ENCODE measurements around the gene PGBD5. TPM values are rescaled to one million over a fixed set of nuclear protein-coding genes. Genes with fewer than 3 reads are reported as not detected.

PGBD5 gene
- polyA plus RNA-seq, 3 donors: 0.44 TPM; not detected in 2

DNA sequence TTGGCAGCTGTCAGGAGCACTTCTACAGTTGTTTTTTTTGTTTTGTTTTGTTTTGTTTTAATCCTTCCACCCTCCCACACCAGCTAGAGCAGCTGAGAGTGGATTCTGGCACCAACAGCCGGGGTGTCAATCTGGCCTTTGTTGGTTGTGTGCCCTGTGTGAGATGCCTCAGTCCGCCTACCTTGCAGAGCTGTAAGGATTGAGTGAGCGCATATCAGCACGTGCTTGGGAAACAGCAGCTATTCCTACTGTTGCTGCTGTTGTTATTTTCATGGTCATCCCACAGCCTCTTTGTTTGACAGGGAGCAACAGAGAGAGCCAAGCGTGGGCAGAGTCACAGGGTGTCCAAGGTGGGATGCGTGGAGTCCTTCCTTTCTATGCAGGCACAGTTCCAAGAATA, 50.4 kb downstream of the PGBD5 start:
- no peaks in the 10 kb centered on the region for H3K36me3 Mint-ChIP-seq
- 89% methylated on average over 5 of the region's 6 CpGs for WGBS (ENCODE audit: insufficient coverage)
- Histone ChIP-seq H3K9ac (ENCODE audit: insufficient read depth, low read length, poor library complexity, severe bottlenecking) (no peak overlapping the region), H3K27ac (ENCODE audit: low read depth in 1 of 2, low read length in 2 of 2) (no peak overlapping the region), H2AFZ (ENCODE audit: insufficient read depth, low read depth, low read length, poor library complexity, severe bottlenecking) (no peak overlapping the region), H3K27me3 (ENCODE audit: control insufficient read depth in 2 of 2, insufficient read depth in 2 of 2, low read length in 2 of 2) (no peaks in the 10 kb centered on the region), H4K20me1 (ENCODE audit: insufficient read depth, low read length) (no peaks in the 10 kb centered on the region), H3K4me3 (replicated peaks in 1 of 3; ENCODE audit: low read depth in 2 of 3, low read length in 3 of 3) (no peak overlapping the region), H3K4me1 (ENCODE audit: control insufficient read depth in 1 of 2, insufficient read depth in 2 of 2, low read length in 2 of 2) (no peaks in the 10 kb centered on the region), H3K9me3 (replicated peaks in 1 of 2; ENCODE audit: control insufficient read depth in 1 of 2, insufficient read depth in 1 of 2, low read length in 2 of 2) (peaks cover 13 to 19% of the 10 kb centered on the region in 2 donors), H3K36me3 (replicated peaks in 1 of 2; ENCODE audit: control insufficient read depth in 1 of 2, insufficient read depth in 2 of 2, low read length in 2 of 2) (no peaks in the 10 kb centered on the region), H3K4me2 (replicated peaks; ENCODE audit: extremely low read depth, low read length, poor library complexity, severe bottlenecking) (no peak overlapping the region), H3K79me2 (ENCODE audit: insufficient read depth, low read length) (no peaks in the 10 kb centered on the region)
- intact Hi-C loops (cut with micrococcal nuclease): no loop called here
- H3K27me3 Mint-ChIP-seq (ENCODE audit: low read depth in 3 of 3): peaks cover 8 to 14% (median 10%) of the 10 kb centered on the region in 3 donors
- no peaks in the 10 kb centered on the region for H3K4me1 Mint-ChIP-seq
- no peak overlapping the region for H3K27ac Mint-ChIP-seq
- no peak overlapping the region for H3K4me3 Mint-ChIP-seq
- DNase-seq: no peak
- peaks cover 9 to 17% (median 13%) of the 10 kb centered on the region in 7 donors for H3K9me3 Mint-ChIP-seq
- TF ChIP-seq, protein P1, sequence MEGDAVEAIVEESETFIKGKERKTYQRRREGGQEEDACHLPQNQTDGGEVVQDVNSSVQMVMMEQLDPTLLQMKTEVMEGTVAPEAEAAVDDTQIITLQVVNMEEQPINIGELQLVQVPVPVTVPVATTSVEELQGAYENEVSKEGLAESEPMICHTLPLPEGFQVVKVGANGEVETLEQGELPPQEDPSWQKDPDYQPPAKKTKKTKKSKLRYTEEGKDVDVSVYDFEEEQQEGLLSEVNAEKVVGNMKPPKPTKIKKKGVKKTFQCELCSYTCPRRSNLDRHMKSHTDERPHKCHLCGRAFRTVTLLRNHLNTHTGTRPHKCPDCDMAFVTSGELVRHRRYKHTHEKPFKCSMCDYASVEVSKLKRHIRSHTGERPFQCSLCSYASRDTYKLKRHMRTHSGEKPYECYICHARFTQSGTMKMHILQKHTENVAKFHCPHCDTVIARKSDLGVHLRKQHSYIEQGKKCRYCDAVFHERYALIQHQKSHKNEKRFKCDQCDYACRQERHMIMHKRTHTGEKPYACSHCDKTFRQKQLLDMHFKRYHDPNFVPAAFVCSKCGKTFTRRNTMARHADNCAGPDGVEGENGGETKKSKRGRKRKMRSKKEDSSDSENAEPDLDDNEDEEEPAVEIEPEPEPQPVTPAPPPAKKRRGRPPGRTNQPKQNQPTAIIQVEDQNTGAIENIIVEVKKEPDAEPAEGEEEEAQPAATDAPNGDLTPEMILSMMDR (IDR thresholded peaks at IDR 0.05): no peak

DNA sequence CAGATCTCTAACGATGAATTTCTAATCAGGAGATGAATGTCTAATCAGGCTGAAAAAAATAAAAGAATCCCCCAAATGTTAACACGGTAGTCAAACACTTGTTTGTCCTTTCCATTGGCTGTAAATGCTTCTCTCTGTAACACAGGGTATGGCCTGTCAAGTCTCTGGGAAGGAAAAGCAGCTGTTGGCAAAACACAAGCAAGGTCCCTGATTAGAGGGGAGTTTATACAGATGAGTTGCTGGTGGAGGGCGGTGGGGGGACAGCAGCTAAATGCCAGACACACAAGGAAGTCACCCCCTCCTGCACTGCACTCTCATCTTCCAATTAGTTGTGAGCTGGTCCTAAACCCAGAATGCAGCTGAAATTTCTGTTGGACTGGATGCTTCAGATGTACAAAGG, 51.0 kb downstream of the PGBD5 start:
- Mint-ChIP-seq H3K9me3 (peaks cover 9 to 17% (median 13%) of the 10 kb centered on the region in 7 donors), H3K27ac (no peak overlapping the region), H3K36me3 (no peaks in the 10 kb centered on the region), H3K4me1 (no peaks in the 10 kb centered on the region), H3K27me3 (ENCODE audit: low read depth in 3 of 3) (peaks cover 10 to 14% (median 10%) of the 10 kb centered on the region in 3 donors), H3K4me3 (no peak overlapping the region)
- Histone ChIP-seq H3K36me3 (replicated peaks in 1 of 2; ENCODE audit: control insufficient read depth in 1 of 2, insufficient read depth in 2 of 2, low read length in 2 of 2) (no peaks in the 10 kb centered on the region), H3K4me1 (ENCODE audit: control insufficient read depth in 1 of 2, insufficient read depth in 2 of 2, low read length in 2 of 2) (no peaks in the 10 kb centered on the region), H3K9me3 (replicated peaks in 1 of 2; ENCODE audit: control insufficient read depth in 1 of 2, insufficient read depth in 1 of 2, low read length in 2 of 2) (peaks cover 13 to 17% of the 10 kb centered on the region in 2 donors), H3K79me2 (ENCODE audit: insufficient read depth, low read length) (no peaks in the 10 kb centered on the region), H3K27ac (ENCODE audit: low read depth in 1 of 2, low read length in 2 of 2) (no peak overlapping the region), H3K9ac (ENCODE audit: insufficient read depth, low read length, poor library complexity, severe bottlenecking) (no peak overlapping the region), H3K4me3 (replicated peaks in 1 of 3; ENCODE audit: low read depth in 2 of 3, low read length in 3 of 3) (no peak overlapping the region), H3K27me3 (ENCODE audit: control insufficient read depth in 2 of 2, insufficient read depth in 2 of 2, low read length in 2 of 2) (no peaks in the 10 kb centered on the region), H4K20me1 (ENCODE audit: insufficient read depth, low read length) (no peaks in the 10 kb centered on the region), H2AFZ (ENCODE audit: insufficient read depth, low read depth, low read length, poor library complexity, severe bottlenecking) (no peak overlapping the region), H3K4me2 (replicated peaks; ENCODE audit: extremely low read depth, low read length, poor library complexity, severe bottlenecking) (no peak overlapping the region)
- TF ChIP-seq, protein P1 (IDR thresholded peaks at IDR 0.05): no peak
- WGBS (ENCODE audit: insufficient coverage): no CpG with 5 or more reads among the region's 3 CpGs
- intact Hi-C loops (cut with micrococcal nuclease): no loop called here
- no peak for DNase-seq

Data from CD14-positive monocyte (primary cell).